ENCODE results near the gene RDH8.

The RDH8 gene

DNA sequence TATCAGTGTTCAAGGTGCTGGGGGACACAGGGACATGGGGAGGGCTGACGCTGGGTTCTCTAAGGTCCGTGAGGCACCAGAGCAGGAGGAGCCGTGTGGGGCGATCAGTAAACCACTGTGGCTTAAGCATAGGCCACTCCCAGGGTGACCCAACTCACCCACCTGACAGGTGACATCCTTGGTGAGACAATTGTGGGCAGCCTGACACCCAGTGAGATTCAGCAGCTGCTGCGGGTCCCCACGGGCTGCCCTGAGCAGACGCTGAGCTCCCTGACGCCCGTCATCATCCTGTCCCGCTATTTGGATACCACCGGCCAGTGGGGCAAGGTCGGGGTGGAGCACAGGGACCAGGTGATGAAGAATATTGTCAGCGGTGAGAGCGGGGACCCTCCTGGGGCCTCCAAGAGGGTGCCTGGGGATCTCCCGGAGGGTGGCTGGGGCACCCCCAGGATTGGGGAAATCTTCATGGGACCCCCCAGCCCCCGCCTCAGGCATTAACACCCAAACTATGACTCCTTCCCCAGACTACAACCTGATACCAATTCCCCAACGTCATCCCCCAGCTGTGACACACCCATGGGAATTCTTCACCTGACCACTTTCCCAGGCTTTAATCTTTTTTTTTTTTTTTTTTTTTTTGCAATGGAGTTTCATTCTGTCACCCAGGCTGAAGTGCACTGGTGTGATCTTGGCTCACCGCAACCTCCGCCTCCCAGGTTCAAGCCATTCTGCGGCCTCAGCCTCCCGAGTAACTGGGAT lies 39.5 kb downstream of the RDH8 start:
- Histone ChIP-seq H3K27ac (ENCODE audit: low read length) (no peak overlapping the region), H3K4me1 (ENCODE audit: low read length) (no peaks in the 10 kb centered on the region), H2AFZ (ENCODE audit: low read length) (no peak overlapping the region), H3K4me2 (ENCODE audit: low read depth, low read length) (no peak overlapping the region), H3K9me3 (replicated peaks; ENCODE audit: insufficient read depth, low read length) (no peaks in the 10 kb centered on the region), H3K79me2 (ENCODE audit: low read length) (no peaks in the 10 kb centered on the region), H3F3A (ENCODE audit: insufficient read depth, low read length) (no peaks in the 10 kb centered on the region), H3K27me3 (replicated peaks; ENCODE audit: insufficient read depth, low read length) (peaks cover 63% of the 10 kb centered on the region), H3K9ac (ENCODE audit: low read length) (no peak overlapping the region), H3K9me2 (replicated peaks; ENCODE audit: insufficient read depth, low read length) (no peaks in the 10 kb centered on the region), H3K36me3 (replicated peaks; ENCODE audit: insufficient read depth, low read length) (no peaks in the 10 kb centered on the region), H3K4me3 (ENCODE audit: low read length) (no peak overlapping the region), H4K20me1 (ENCODE audit: insufficient read depth, low read length) (no peaks in the 10 kb centered on the region)
- no peak for DNase-seq
- TF ChIP-seq EZH2 (optimal IDR thresholded peaks at IDR 0.05; ENCODE audit: low read depth, low read length): no peak
- no peak for TF ChIP-seq EZH2phosphoT487 (IDR thresholded peaks at IDR 0.05; ENCODE audit: low read length)
- TF ChIP-seq, protein P1, sequence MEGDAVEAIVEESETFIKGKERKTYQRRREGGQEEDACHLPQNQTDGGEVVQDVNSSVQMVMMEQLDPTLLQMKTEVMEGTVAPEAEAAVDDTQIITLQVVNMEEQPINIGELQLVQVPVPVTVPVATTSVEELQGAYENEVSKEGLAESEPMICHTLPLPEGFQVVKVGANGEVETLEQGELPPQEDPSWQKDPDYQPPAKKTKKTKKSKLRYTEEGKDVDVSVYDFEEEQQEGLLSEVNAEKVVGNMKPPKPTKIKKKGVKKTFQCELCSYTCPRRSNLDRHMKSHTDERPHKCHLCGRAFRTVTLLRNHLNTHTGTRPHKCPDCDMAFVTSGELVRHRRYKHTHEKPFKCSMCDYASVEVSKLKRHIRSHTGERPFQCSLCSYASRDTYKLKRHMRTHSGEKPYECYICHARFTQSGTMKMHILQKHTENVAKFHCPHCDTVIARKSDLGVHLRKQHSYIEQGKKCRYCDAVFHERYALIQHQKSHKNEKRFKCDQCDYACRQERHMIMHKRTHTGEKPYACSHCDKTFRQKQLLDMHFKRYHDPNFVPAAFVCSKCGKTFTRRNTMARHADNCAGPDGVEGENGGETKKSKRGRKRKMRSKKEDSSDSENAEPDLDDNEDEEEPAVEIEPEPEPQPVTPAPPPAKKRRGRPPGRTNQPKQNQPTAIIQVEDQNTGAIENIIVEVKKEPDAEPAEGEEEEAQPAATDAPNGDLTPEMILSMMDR (IDR thresholded peaks at IDR 0.05; ENCODE audit: low read length): no peak

DNA sequence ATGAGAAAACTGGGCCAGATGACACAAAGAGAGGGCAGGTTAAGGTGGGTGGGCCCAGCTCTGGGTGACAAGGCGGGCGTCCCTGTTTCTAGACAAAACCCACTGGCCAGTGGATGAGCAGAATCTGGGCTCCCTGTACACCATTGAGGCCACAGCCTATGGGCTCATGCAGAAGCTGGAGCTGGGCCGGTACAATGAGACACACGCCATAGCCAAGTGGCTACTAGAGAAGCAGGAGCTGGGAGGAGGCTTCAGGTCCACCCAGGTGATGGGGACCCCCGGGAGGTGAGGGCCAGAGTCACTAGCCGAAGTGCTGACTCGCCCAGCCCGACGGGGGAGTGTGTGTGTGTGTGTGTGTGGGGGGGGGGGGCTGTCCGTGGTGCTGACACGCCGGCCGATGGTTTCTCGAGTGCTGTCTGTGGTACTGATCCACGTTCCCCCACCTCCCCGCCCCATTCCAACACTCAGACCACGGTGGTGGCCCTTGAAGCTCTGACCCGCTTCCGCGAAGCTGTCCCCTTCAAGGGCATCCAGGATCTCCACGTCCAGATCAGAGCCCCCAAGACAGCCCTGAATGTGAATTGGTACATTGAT lies 48.5 kb downstream of the RDH8 start:
- no peaks in the 10 kb centered on the region for H3K9me3 ChIP-seq (replicated peaks; ENCODE audit: insufficient read depth, low read length)
- H3K27me3 ChIP-seq (replicated peaks; ENCODE audit: insufficient read depth, low read length): peaks cover 71% of the 10 kb centered on the region
- no peaks in the 10 kb centered on the region for H3K4me1 ChIP-seq (ENCODE audit: low read length)
- H3K4me2 ChIP-seq (ENCODE audit: low read depth, low read length): no peak overlapping the region
- no peaks in the 10 kb centered on the region for H3K36me3 ChIP-seq (replicated peaks; ENCODE audit: insufficient read depth, low read length)
- H3K79me2 ChIP-seq (ENCODE audit: low read length): no peaks in the 10 kb centered on the region
- H3K27ac ChIP-seq (ENCODE audit: low read length): no peak overlapping the region
- no peaks in the 10 kb centered on the region for H3F3A ChIP-seq (ENCODE audit: insufficient read depth, low read length)
- no peaks in the 10 kb centered on the region for H4K20me1 ChIP-seq (ENCODE audit: insufficient read depth, low read length)
- no peak overlapping the region for H2AFZ ChIP-seq (ENCODE audit: low read length)
- H3K9ac ChIP-seq (ENCODE audit: low read length): no peak overlapping the region
- no peak overlapping the region for H3K4me3 ChIP-seq (ENCODE audit: low read length)
- no peaks in the 10 kb centered on the region for H3K9me2 ChIP-seq (replicated peaks; ENCODE audit: insufficient read depth, low read length)
- DNase-seq: no peak
- no peak for TF ChIP-seq EZH2 (optimal IDR thresholded peaks at IDR 0.05; ENCODE audit: low read depth, low read length)
- TF ChIP-seq, protein P1 (IDR thresholded peaks at IDR 0.05; ENCODE audit: low read length): no peak
- no peak for TF ChIP-seq EZH2phosphoT487 (IDR thresholded peaks at IDR 0.05; ENCODE audit: low read length)

DNA sequence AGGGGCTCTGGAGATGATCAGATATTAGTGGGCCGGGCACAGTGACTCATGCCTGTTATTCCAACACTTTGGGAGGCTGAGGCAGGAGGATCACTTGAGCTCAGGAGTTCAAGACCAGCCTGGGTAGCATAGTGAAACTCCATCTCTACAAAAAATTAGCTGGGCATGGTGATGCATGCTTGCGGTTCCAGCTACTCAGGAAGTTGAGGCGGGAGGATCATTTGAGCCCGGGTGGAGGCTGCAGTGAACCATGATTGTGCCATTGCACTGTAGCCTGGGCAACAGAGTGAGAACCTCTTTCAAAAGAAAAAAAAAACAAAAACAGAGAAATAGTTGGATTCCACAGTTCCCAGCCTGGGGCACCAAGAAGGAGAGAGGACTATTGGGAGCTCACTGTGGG lies 54.9 kb downstream of the RDH8 start:
- Histone ChIP-seq H3K4me1 (ENCODE audit: low read length) (no peaks in the 10 kb centered on the region), H3K9ac (ENCODE audit: low read length) (no peak overlapping the region), H3K79me2 (ENCODE audit: low read length) (no peaks in the 10 kb centered on the region), H3K27ac (ENCODE audit: low read length) (no peak overlapping the region), H2AFZ (ENCODE audit: low read length) (no peak overlapping the region), H3K9me3 (replicated peaks; ENCODE audit: insufficient read depth, low read length) (no peaks in the 10 kb centered on the region), H3K36me3 (replicated peaks; ENCODE audit: insufficient read depth, low read length) (no peaks in the 10 kb centered on the region), H3K4me3 (ENCODE audit: low read length) (no peak overlapping the region), H3K27me3 (replicated peaks; ENCODE audit: insufficient read depth, low read length) (peaks cover 84% of the 10 kb centered on the region), H3K4me2 (ENCODE audit: low read depth, low read length) (no peak overlapping the region), H3K9me2 (replicated peaks; ENCODE audit: insufficient read depth, low read length) (no peaks in the 10 kb centered on the region), H3F3A (ENCODE audit: insufficient read depth, low read length) (no peaks in the 10 kb centered on the region), H4K20me1 (ENCODE audit: insufficient read depth, low read length) (no peaks in the 10 kb centered on the region)
- DNase-seq: no peak
- no peak for TF ChIP-seq EZH2phosphoT487 (IDR thresholded peaks at IDR 0.05; ENCODE audit: low read length)
- no peak for TF ChIP-seq EZH2 (optimal IDR thresholded peaks at IDR 0.05; ENCODE audit: low read depth, low read length)
- TF ChIP-seq, protein P1 (IDR thresholded peaks at IDR 0.05; ENCODE audit: low read length): no peak
